ENCODE results near the gene ELMO1. TPM values are rescaled to one million over a fixed set of nuclear protein-coding genes. Genes with fewer than 3 reads are reported as not detected.

ELMO1 gene
- total and polyA plus RNA-seq, 12 donors, result 7.5 to 46.8 (median 14.9) TPM

GRCh38 chr7:37211097-37211880 is 237.4 kb downstream of the ELMO1 start:
- DNase-seq, result peak in 1 of 7 donors; percentile 11
- 75 to 79% (median 76%) methylated on average over 16 of the region's 16 CpGs for WGBS, 4 donors
- intact Hi-C loops (cut with DNase I), result loop anchor here (10.0 kb wide), 2 partner anchors 294 to 304 kb away; no protein-coding TSS in a partner anchor

GRCh38 chr7:37209195-37209594 is 239.5 kb downstream of the ELMO1 start:
- TF ChIP-seq POLR2A (IDR thresholded peaks at IDR 0.05) (no peak), CTCF (IDR thresholded peaks at IDR 0.05) (no peak)
- peak overlapping the region in 3 of 5 donors; percentile 11 to 72 (median 55) for H3K27ac ChIP-seq
- intact Hi-C loops (cut with DNase I), result loop anchor here in 1 of 2 donors (10.0 kb wide), 1 partner anchor 626 kb away; no protein-coding TSS in a partner anchor
- 78 to 88% (median 80%) methylated on average over 3 of the region's 3 CpGs for WGBS, 4 donors
- no peaks in the 10 kb centered on the region for H3K36me3 ChIP-seq (replicated peaks in 1 of 2)
- H3K27me3 ChIP-seq, result no peaks in the 10 kb centered on the region
- DNase-seq, result no peak
- no peak overlapping the region for H3K4me3 ChIP-seq
- no peaks in the 10 kb centered on the region for H3K9me3 ChIP-seq (replicated peaks in 1 of 3)
- peaks cover 19 to 23% of the 10 kb centered on the region in 2 donors for H3K4me1 ChIP-seq (replicated peaks in 1 of 2)

More at GRCh38 chr7:37211097-37211880, 237.4 kb downstream of the ELMO1 start:
- Histone ChIP-seq H3K4me3 (no peak overlapping the region), H3K4me1 (replicated peaks in 1 of 2) (peaks cover 19 to 23% of the 10 kb centered on the region in 2 donors), H3K9me3 (replicated peaks in 1 of 3) (no peaks in the 10 kb centered on the region), H3K27ac (peak overlapping the region in 2 of 5 donors; percentile 31 to 49), H3K36me3 (replicated peaks in 1 of 2) (no peaks in the 10 kb centered on the region), H3K27me3 (no peaks in the 10 kb centered on the region)
- TF ChIP-seq POLR2A (IDR thresholded peaks at IDR 0.05) (no peak), CTCF (IDR thresholded peaks at IDR 0.05) (no peak)

GRCh38 chr7:37208528-37208927 is 240.1 kb downstream of the ELMO1 start:
- Histone ChIP-seq H3K36me3 (replicated peaks in 1 of 2) (no peaks in the 10 kb centered on the region), H3K4me3 (no peak overlapping the region), H3K27ac (peak overlapping the region in 3 of 5 donors; percentile 11 to 65 (median 32)), H3K27me3 (no peaks in the 10 kb centered on the region), H3K9me3 (replicated peaks in 1 of 3) (no peaks in the 10 kb centered on the region), H3K4me1 (replicated peaks in 1 of 2) (peaks cover 19 to 23% of the 10 kb centered on the region in 2 donors)
- 2 to 4% (median 2%) methylated on average over 5 of the region's 5 CpGs for WGBS, 4 donors
- DNase-seq, result peak; percentile 67 to 91 (median 84)
- intact Hi-C loops (cut with DNase I), result loop anchor here in 1 of 2 donors (10.0 kb wide), 1 partner anchor 626 kb away; no protein-coding TSS in a partner anchor
- TF ChIP-seq POLR2A (IDR thresholded peaks at IDR 0.05) (no peak), CTCF (IDR thresholded peaks at IDR 0.05) (peak in 5 of 6 experiments; percentile 26 to 65 (median 41))

GRCh38 chr7:37206192-37206591 is 242.5 kb downstream of the ELMO1 start:
- Histone ChIP-seq H3K4me1 (replicated peaks in 1 of 2) (peaks cover 22 to 26% of the 10 kb centered on the region in 2 donors), H3K9me3 (replicated peaks in 1 of 3) (no peaks in the 10 kb centered on the region), H3K4me3 (no peak overlapping the region), H3K36me3 (replicated peaks in 1 of 2) (no peaks in the 10 kb centered on the region), H3K27me3 (no peaks in the 10 kb centered on the region), H3K27ac (no peak overlapping the region)
- no peak for TF ChIP-seq CTCF (IDR thresholded peaks at IDR 0.05)
- TF ChIP-seq POLR2A (IDR thresholded peaks at IDR 0.05), result no peak
- 77 to 93% (median 87%) methylated on average over 3 of the region's 3 CpGs for WGBS, 4 donors
- intact Hi-C loops (cut with DNase I), result loop anchor here in 1 of 2 donors (10.0 kb wide), 1 partner anchor 629 kb away; no protein-coding TSS in a partner anchor
- DNase-seq, result no peak

Measured in adrenal gland (tissue), 12 donors.